K562 treated with DMSO at 1 percent for 12 hours (cell line): ENCODE results near the gene PPP3CB. TPM values are rescaled to one million over a fixed set of nuclear protein-coding genes. Genes with fewer than 3 reads are reported as not detected.

ENCODE experiments used
- total RNA-seq: library from RNA; unstranded; fragments of 300-600 nt; gene quantifications from 2 replicates; pipeline ENCODE4 v1.2.3, GENCODE V29; 2022; ENCODE audit not compliant: insufficient read depth

The PPP3CB gene
- total RNA-seq = 10.4 and 28.9 TPM in 2 replicates

GRCh38 chr10:73495884-73496674 lies at the start of gene PPP3CB:
PPP3CB (minus strand) TSS chr10:73496024; CDS start chr10:73495889, 135 bp downstream.

GRCh38 chr10:73433538-73433867 lies 62.3 kb downstream of the PPP3CB start, which contains the start of gene MSS51:
MSS51 (minus strand) TSS chr10:73433561; CDS start chr10:73428284, 5,277 bp downstream.

GRCh38 chr10:73413528-73414229 lies 82.1 kb downstream of the PPP3CB start, which contains the start of gene ANXA7:
ANXA7 (minus strand) TSS chr10:73414058; CDS start chr10:73400856, 13,202 bp downstream.

Other genes with a start within 250 kb of the PPP3CB start
- 62.8 and 99.4 TPM in 2 replicates for gene DNAJC9, start 248.8 kb downstream of the PPP3CB start, total RNA-seq
- 57.6 and 73.9 TPM in 2 replicates for gene MRPS16, start 243.4 kb downstream of the PPP3CB start, total RNA-seq
- gene CFAP70, start 137.2 kb downstream of the PPP3CB start, total RNA-seq = 4.9 and 9.3 TPM in 2 replicates
- 70.0 and 115 TPM in 2 replicates for gene ANXA7, start 82.0 kb downstream of the PPP3CB start, total RNA-seq
- 0.74 and 3.2 TPM in 2 replicates for gene MSS51, start 62.5 kb downstream of the PPP3CB start, total RNA-seq
- 5.6 and 22.9 TPM in 2 replicates for gene USP54, start 95.3 kb upstream of the PPP3CB start, total RNA-seq
- not detected in 2 replicates for gene MYOZ1, start 145.4 kb upstream of the PPP3CB start, total RNA-seq
- not detected in 2 replicates for gene SYNPO2L, start 160.0 kb upstream of the PPP3CB start, total RNA-seq
- gene AGAP5, start 202.1 kb upstream of the PPP3CB start, total RNA-seq = 3.5 and 7.8 TPM in 2 replicates
- 66.2 and 184 TPM in 2 replicates for gene SEC24C, start 248.3 kb upstream of the PPP3CB start, total RNA-seq